Esophagus squamous epithelium (tissue), 4 donors: ENCODE data around the gene SH3PXD2A.

ENCODE experiments used
- CTCF ChIP-seq, 6 experiments: fragments of 450-650 bp in 4 of 6; fragments of 200-600 bp in 2 of 6; sonication (generic) in 2 of 6; IDR thresholded peaks; one replicate each; pipeline ENCODE4 v1.5.1; 2016 to 2019; ENCODE audit warnings: antibody characterized with exemption in 6 of 6, mild to moderate bottlenecking in 4 of 6, moderate library complexity in 4 of 6
- POLR2A ChIP-seq, 4 donors: fragments of 450-650 bp; IDR thresholded peaks; one replicate each; pipeline ENCODE4 v1.6.1; 2017; ENCODE audit warnings: antibody characterized with exemption in 4 of 4, mild to moderate bottlenecking in 4 of 4, moderate library complexity in 3 of 4

GRCh38 chr10:103901299-103901698 is 45.9 kb upstream of the SH3PXD2A start:
- TF ChIP-seq CTCF (IDR thresholded peaks at IDR 0.05) (no peak), POLR2A (IDR thresholded peaks at IDR 0.05) (no peak)
